Neural progenitor cell (in vitro differentiated cells): ENCODE measurements around the gene MEN1. TPM values are rescaled to one million over a fixed set of nuclear protein-coding genes. Genes with fewer than 3 reads are reported as not detected.

Experiments
- DNase-seq: peaks from one replicate; pipeline ENCODE4 v3.0.0-alpha.2; 2016; ENCODE audit warnings: low spot score
- H2AFZ ChIP-seq: fragments of 200-600 bp; sonication (generic); replicated peaks from 2 replicates; pipeline ENCODE4 v1.6.1; 2016; ENCODE audit warnings: antibody characterized with exemption
- H3F3A ChIP-seq: fragments of 200-600 bp; sonication (generic); 2 replicates; pipeline ENCODE4 v1.6.1; 2016; ENCODE audit warnings: antibody characterized with exemption, low read depth
- H3K27ac ChIP-seq: fragments of 200-600 bp; sonication (generic); 2 replicates; pipeline ENCODE4 v1.5.1; 2016; ENCODE audit warnings: mild to moderate bottlenecking
- H3K27me3 ChIP-seq: fragments of 200-600 bp; sonication (generic); 2 replicates; pipeline ENCODE4 v1.6.1; 2016; ENCODE audit warnings: mild to moderate bottlenecking, moderate library complexity
- H3K36me3 ChIP-seq: fragments of 200-600 bp; sonication (generic); 2 replicates; pipeline ENCODE4 v1.5.1; 2016
- H3K4me1 ChIP-seq: fragments of 200-600 bp; sonication (generic); 2 replicates; pipeline ENCODE4 v1.6.1; 2016; ENCODE audit warnings: mixed run types
- H3K4me2 ChIP-seq: fragments of 200-600 bp; sonication (generic); 2 replicates; pipeline ENCODE4 v1.6.1; 2016
- H3K4me3 ChIP-seq: fragments of 200-600 bp; sonication (generic); 2 replicates; pipeline ENCODE4 v1.5.1; 2016
- H3K79me2 ChIP-seq: fragments of 200-600 bp; sonication (generic); 2 replicates; pipeline ENCODE4 v1.6.1; 2016; ENCODE audit warnings: low read depth
- H3K9ac ChIP-seq: fragments of 200-600 bp; sonication (generic); 2 replicates; pipeline ENCODE4 v1.6.1; 2016
- H3K9me3 ChIP-seq: fragments of 200-600 bp; sonication (generic); 2 replicates; pipeline ENCODE4 v1.5.1; 2016; ENCODE audit warnings: low read depth
- H4K20me1 ChIP-seq: fragments of 200-600 bp; sonication (generic); 2 replicates; pipeline ENCODE4 v1.6.1; 2016; ENCODE audit warnings: low read depth
- H3K27ac Mint-ChIP-seq: 3 replicates; pipeline ENCODE4 v1.8.0; 2021; ENCODE audit warnings: mixed read lengths
- H3K27me3 Mint-ChIP-seq: 2 replicates; pipeline ENCODE4 v1.8.0; 2022; ENCODE audit warnings: low read depth, mild to moderate bottlenecking, inconsistent platforms, moderate library complexity, mixed read lengths; ENCODE audit not compliant: insufficient read depth
- H3K36me3 Mint-ChIP-seq: 3 replicates; pipeline ENCODE4 v1.8.0; 2021; ENCODE audit warnings: mixed read lengths
- H3K4me1 Mint-ChIP-seq: 3 replicates; pipeline ENCODE4 v1.8.0; 2021; ENCODE audit warnings: mixed read lengths
- H3K4me3 Mint-ChIP-seq: 3 replicates; pipeline ENCODE4 v1.8.0; 2021; ENCODE audit warnings: mild to moderate bottlenecking, moderate library complexity, mixed read lengths
- H3K9me3 Mint-ChIP-seq: 3 replicates; pipeline ENCODE4 v1.8.0; 2020; ENCODE audit warnings: mixed read lengths
- EZH2 ChIP-seq: fragments of 200-600 bp; sonication (generic); IDR thresholded peaks from 2 replicates; pipeline ENCODE4 v1.6.1; 2017; ENCODE audit warnings: antibody characterized with exemption, mild to moderate bottlenecking, moderate library complexity
- EZH2phosphoT487 ChIP-seq: fragments of 200-600 bp; sonication (generic); IDR thresholded peaks from 2 replicates; pipeline ENCODE4 v1.6.1; 2017; ENCODE audit warnings: antibody characterized with exemption
- total RNA-seq: library from RNA; depleted of rRNA; stranded (reverse); fragments of >200 nt; gene quantifications from 2 replicates; pipeline ENCODE4 v1.2.3, GENCODE V29; 2015; ENCODE audit warnings: low replicate concordance
- TF ChIP-seq, protein P1 (sequence below): fragments of 200-600 bp; sonication (generic); IDR thresholded peaks from 2 replicates; pipeline ENCODE4 v1.5.1; 2017; ENCODE audit warnings: antibody characterized with exemption, mild to moderate bottlenecking

MEN1 gene
- total RNA-seq, 1 donor from 2014 or later: 11.4 TPM

DNA sequence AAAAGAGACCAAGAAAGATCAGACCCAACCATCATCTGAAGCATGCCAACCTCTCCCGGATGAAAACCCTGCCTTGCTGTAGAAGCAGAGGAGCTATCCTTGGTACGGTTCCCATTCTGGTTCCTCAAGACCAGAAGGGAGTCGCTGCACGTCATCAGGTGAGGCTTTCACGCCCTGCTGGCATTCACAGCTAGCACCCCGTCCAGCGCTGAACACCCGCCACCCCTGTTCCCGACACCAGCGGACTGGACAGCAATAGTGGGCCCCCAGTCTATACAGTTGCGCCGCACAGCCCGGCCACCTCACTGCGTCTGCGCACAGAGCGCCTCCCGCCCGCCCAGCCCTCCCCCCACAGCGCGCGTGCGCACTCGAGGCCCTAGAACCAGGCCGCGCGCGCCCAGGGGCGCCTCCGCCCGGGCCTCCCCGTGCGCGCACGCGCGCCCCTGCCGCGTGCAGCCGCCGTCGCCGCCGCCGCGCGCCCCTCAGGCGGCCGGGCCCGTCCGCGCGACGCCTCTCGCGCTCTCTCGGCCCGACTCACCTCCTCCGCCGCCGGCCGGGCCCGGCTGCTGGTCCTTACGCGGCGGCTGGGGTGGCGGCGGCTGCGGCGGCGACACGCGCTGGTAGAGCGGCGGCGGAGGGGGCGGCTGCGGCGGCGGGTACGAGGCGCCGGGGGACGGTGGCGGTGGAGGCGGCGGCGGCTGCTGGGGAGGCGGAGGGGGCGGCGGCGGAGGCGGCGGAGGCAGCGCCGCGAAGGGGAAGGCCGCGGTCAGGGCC, 32.7 kb downstream of the MEN1 start:
- H3K27me3 Mint-ChIP-seq: peaks cover 12% of the 10 kb centered on the region
- H3K9me3 Mint-ChIP-seq: no peaks in the 10 kb centered on the region
- no peaks in the 10 kb centered on the region for H3K27me3 ChIP-seq
- peaks cover 37% of the 10 kb centered on the region for H3K36me3 Mint-ChIP-seq
- peaks cover 35% of the 10 kb centered on the region for H3K4me1 Mint-ChIP-seq
- peak overlapping the region; percentile 90 for H3K4me3 Mint-ChIP-seq
- peaks cover 28% of the 10 kb centered on the region for H3K4me1 ChIP-seq
- H3K36me3 ChIP-seq: peaks cover 42% of the 10 kb centered on the region
- peak; percentile 94 for DNase-seq
- peaks cover 67% of the 10 kb centered on the region for H3F3A ChIP-seq
- H3K79me2 ChIP-seq: peaks cover 59% of the 10 kb centered on the region
- H3K27ac Mint-ChIP-seq: peak overlapping the region; percentile 81
- no peaks in the 10 kb centered on the region for H3K9me3 ChIP-seq
- H3K9ac ChIP-seq: peak overlapping the region; percentile 98
- no peak overlapping the region for H2AFZ ChIP-seq
- peak overlapping the region; percentile 100 for H3K4me2 ChIP-seq
- H4K20me1 ChIP-seq: peaks cover 49% of the 10 kb centered on the region
- H3K27ac ChIP-seq: peak overlapping the region; percentile 99
- H3K4me3 ChIP-seq: peak overlapping the region; percentile 98
- TF ChIP-seq EZH2 (no peak), EZH2phosphoT487 (no peak)
- TF ChIP-seq, protein P1, sequence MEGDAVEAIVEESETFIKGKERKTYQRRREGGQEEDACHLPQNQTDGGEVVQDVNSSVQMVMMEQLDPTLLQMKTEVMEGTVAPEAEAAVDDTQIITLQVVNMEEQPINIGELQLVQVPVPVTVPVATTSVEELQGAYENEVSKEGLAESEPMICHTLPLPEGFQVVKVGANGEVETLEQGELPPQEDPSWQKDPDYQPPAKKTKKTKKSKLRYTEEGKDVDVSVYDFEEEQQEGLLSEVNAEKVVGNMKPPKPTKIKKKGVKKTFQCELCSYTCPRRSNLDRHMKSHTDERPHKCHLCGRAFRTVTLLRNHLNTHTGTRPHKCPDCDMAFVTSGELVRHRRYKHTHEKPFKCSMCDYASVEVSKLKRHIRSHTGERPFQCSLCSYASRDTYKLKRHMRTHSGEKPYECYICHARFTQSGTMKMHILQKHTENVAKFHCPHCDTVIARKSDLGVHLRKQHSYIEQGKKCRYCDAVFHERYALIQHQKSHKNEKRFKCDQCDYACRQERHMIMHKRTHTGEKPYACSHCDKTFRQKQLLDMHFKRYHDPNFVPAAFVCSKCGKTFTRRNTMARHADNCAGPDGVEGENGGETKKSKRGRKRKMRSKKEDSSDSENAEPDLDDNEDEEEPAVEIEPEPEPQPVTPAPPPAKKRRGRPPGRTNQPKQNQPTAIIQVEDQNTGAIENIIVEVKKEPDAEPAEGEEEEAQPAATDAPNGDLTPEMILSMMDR: no peak

DNA sequence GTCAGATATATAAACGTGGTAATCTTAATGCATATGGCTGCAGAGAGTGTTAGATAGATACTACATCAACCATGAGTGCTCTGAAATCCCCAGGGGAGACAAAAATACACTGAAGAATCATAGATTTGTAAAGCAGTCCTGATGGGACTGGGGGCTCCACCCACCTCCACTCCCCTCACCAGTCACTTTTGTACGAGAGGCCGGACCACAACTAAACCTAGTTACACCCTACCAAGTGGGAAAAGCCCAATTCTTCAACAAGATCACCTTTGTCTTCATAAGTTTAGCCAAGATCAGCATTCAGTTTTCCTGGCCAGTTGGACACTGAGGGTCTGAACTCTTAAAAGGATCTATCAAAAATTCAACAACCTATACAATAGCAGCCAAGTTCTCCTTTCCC, 33.5 kb downstream of the MEN1 start:
- no peaks in the 10 kb centered on the region for H3K27me3 ChIP-seq
- peaks cover 66% of the 10 kb centered on the region for H3K79me2 ChIP-seq
- no peak overlapping the region for H2AFZ ChIP-seq
- peak overlapping the region; percentile 100 for H3K4me2 ChIP-seq
- H3K27ac ChIP-seq: no peak overlapping the region
- H3K36me3 Mint-ChIP-seq: peaks cover 41% of the 10 kb centered on the region
- H3F3A ChIP-seq: peaks cover 74% of the 10 kb centered on the region
- TF ChIP-seq, protein P1: no peak
- no peak for TF ChIP-seq EZH2
- TF ChIP-seq EZH2phosphoT487: no peak
- peak overlapping the region; percentile 98 for H3K4me3 ChIP-seq
- H3K36me3 ChIP-seq: peaks cover 49% of the 10 kb centered on the region
- DNase-seq: no peak
- H3K27ac Mint-ChIP-seq: peak overlapping the region; percentile 81
- H3K27me3 Mint-ChIP-seq: peaks cover 12% of the 10 kb centered on the region
- peak overlapping the region; percentile 82 for H3K9ac ChIP-seq
- H3K9me3 Mint-ChIP-seq: no peaks in the 10 kb centered on the region
- H4K20me1 ChIP-seq: peaks cover 57% of the 10 kb centered on the region
- peaks cover 36% of the 10 kb centered on the region for H3K4me1 Mint-ChIP-seq
- H3K9me3 ChIP-seq: no peaks in the 10 kb centered on the region
- peak overlapping the region; percentile 90 for H3K4me3 Mint-ChIP-seq
- peaks cover 28% of the 10 kb centered on the region for H3K4me1 ChIP-seq

DNA sequence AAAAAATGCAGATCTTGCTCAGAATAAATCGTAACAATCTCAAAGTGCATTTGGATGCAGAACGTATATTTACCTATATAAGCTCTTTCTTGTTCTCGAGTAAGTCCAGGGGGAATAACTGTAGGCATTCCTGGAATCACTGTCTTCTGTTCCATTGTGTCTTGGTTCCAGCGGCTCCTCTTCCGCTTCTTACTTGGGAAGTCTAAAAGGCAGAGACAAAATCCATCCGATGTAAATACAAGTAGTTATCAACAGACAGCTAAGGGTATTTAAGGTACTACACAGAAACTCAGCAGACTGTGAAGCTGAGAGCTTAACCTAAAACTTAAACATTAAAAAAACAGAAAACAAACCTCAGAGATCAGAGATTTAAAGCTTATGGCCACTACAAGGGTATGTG, 33.9 kb downstream of the MEN1 start:
- Histone ChIP-seq H2AFZ (no peak overlapping the region), H3K9ac (peak overlapping the region; percentile 82), H3K9me3 (no peaks in the 10 kb centered on the region), H4K20me1 (peaks cover 61% of the 10 kb centered on the region), H3K36me3 (peaks cover 54% of the 10 kb centered on the region), H3K27me3 (no peaks in the 10 kb centered on the region), H3K4me1 (peaks cover 28% of the 10 kb centered on the region), H3K27ac (no peak overlapping the region), H3K4me3 (peak overlapping the region; percentile 98), H3K79me2 (peaks cover 71% of the 10 kb centered on the region), H3F3A (peaks cover 79% of the 10 kb centered on the region), H3K4me2 (peak overlapping the region; percentile 100)
- DNase-seq: no peak
- Mint-ChIP-seq H3K9me3 (no peaks in the 10 kb centered on the region), H3K27ac (no peak overlapping the region), H3K4me3 (peak overlapping the region; percentile 90), H3K36me3 (peaks cover 46% of the 10 kb centered on the region), H3K4me1 (peaks cover 37% of the 10 kb centered on the region), H3K27me3 (peaks cover 12% of the 10 kb centered on the region)
- TF ChIP-seq, protein P1: no peak
- TF ChIP-seq EZH2 (no peak), EZH2phosphoT487 (no peak)
